DMS79 treated with DMSO at 0.1 percent for 48 hours (cell line): ENCODE measurements around the gene OSBPL1A.

Source experiments
- DNase-seq: peaks from one replicate; lab custom pipeline; 2025; lab: John Stamatoyannopoulos, UW

Gene OSBPL1A

DNA sequence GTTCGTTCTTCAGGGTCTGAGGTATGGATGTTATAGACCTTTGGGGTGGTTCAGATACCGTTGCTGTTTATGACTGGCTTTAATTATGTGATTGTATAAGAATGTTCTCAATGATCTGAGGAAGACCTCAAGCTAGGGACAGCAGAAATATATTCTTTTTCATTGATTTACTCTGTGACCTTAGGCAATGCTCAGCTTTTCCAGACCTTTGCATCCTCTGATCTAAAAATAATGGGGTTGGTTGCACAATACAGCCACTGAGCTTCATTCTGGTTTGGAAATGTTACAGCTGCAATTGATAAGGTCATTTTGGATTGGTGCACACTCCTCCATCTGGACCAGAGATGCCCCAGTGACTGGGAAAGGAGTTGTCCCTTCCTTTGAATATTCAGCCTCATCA is 276.0 kb downstream of the OSBPL1A start:
- no peak for DNase-seq

DNA sequence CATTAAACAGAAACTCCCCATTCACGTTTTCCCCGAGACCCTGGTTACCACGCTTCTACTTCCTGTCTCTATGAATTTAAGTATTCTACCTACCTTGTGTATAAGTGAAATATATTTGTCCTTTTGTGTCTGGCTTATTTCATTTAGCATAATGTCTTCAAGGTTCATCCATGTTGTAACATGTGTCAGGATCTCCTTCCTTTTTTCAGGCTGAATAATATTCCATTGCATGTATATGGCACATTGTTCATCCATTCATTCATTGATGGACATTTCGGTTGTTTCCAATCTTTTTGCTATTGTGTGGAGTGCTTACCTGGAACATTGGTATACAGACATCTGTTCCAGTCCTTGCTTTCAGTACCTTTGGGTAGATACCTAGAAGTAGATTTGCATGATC is 276.9 kb downstream of the OSBPL1A start:
- no peak for DNase-seq

DNA sequence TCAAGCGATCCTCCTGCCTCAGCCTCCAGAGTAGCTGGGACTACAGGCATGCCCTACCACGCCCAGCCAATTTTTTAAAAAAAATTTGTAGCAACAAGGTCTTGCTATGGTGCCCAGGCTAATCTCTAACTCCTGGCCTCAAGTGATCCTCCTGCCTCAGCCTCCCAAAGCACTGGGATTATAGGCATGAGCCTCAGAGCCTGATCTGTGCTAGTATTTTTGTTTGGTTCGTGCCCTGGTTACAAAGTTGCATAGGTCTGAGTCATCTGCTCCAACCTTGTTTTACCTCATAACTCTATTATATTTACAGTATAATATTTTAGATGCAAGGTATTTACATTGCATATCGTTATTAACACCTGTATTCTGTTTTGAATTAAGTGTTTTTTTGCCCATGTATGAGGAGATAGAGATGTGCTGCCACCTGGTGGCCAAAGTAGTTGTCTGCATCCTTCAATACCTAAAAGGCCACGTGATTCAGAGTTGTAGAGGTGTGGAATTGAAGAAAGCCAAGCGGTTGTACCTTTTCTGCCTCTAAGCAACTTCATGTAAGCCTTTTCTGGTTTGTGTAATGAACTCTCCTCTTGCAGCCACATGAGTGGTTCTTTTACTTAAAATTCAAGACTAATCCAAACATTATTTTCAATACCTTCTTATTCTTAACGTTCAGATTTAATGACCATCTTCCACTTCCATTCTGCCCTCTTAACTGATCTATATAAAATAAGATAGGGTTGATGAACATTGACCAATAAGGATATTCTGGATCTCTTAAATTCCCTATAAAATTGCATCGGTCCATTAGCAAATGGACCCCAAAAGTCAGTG is 278.7 kb downstream of the OSBPL1A start:
- DNase-seq, result peak; percentile 81

DNA sequence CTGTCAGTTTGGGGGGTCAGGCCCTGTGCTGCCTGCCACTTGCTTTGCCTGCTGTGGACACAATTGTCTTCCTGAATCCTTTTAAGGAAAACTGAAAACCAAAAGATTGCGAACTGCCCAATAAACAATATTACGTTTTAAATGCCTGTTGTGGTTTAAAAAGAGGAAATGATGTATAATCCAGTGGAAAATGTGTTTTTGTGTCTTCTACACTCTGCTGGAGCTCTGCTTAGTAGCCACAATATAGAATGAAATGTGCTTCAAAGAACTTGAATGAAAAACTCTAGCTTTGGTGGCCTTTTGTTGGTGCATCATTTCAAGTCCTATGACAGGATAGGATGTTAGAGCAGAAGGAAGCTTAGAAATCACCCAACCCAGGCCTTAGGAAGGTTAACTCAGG is 282.0 kb downstream of the OSBPL1A start:
- no peak for DNase-seq

DNA sequence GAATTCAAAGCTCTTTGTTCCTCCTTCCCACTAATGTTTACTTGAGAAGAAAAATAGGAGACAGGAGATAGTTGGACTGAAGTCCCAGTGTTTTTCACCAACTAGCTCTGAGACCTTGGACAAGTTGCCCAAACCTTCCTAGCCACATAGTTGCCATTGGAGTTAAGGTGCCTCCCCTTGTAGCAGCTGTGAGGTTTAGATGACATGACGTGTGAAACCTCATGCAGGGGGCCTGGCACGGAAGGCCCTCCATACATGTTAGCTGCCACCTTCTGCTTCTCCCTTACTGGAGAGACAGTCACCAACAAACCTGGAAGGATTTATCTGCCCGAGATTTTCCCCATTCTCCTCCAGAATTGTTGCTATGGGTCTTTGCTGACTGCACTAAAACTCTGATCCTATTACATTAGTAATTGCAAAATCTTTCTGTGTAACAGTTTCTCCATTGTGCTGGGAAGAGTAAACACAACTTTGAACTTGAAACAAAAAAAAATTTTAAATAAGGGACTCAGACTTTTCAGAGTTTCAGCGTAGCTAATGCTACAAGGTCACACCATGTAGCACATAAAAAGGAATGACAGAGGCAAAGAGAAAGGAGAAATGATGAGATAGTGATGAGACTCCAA is 282.6 kb downstream of the OSBPL1A start:
- no peak for DNase-seq

DNA sequence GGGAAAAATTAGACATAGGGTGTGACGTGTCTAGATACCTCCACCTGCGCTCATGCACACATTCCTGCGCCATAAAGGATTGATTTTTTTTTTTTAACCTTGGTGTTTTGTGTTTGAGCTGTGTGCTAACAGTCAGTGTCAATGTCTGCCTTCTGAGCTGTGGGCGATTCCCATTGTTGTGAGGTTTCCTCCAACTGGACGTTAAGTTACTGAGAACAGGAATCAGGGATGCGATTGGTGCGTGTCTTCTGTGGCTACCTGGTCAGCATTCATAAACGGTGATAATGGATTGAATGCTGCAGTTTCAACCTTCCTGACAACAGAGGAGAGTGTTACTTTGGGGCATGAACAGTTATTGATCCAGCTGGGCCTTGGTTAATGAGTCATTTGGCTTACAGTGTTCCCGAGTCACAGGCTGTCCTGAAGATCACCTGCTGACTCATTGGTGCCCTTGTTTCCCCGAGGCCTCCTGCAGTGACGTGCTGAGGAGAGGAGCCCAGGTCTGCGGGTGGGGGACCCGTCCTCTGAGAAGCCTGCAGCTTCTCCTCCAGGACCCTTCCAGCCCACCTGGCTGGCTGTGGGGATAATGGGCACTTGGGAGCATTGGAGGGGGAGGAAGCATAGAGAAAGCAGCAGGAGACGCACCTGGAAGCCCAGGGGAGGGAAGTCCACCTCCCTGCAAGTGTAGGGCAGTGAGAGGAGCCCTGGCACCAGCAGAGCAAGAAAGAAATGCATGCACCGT is 284.6 kb downstream of the OSBPL1A start:
- no peak for DNase-seq

DNA sequence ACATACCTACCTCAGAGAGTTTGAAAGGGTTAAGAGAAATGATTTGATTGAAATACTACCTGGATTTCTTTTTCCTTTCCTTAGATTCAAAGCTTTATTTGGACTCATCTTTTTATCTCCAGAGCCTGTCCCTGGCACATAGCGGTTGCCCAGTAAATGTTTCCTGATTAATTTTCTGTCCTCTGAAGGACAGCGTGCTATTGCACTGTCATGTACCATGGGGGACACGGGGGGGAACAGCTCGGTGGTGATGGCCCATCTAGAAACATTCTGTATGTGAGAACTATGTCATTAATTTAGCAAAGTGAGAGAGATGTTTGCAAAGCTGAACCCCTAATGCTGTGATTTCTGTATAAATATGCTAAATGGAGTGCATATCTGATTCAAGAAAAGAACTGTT is 285.2 kb downstream of the OSBPL1A start:
- no peak for DNase-seq
